HepG2 (cell line): Measurements from ENCODE around the gene STH. TPM values are rescaled to one million over a fixed set of nuclear protein-coding genes. Genes with fewer than 3 reads are reported as not detected.

Experiments used
- AGO2 ChIP-seq: fragments of 200-400 bp; formaldehyde crosslinking; optimal IDR thresholded peaks from 2 replicates; pipeline ENCODE3; 2017; ENCODE audit warnings: mild to moderate bottlenecking, low read depth, low read length, moderate library complexity
- BCL3 ChIP-seq: sonication (generic); formaldehyde crosslinking; IDR thresholded peaks from 2 replicates; pipeline ENCODE4 v1.5.1; 2020; ENCODE audit warnings: mild to moderate bottlenecking, missing genetic modification reagents, moderate library complexity
- CBX5 ChIP-seq: sonication (generic); formaldehyde crosslinking; IDR thresholded peaks from 2 replicates; pipeline ENCODE4 v1.4.0; 2020; ENCODE audit warnings: missing genetic modification reagents, borderline replicate concordance
- DNMT1 ChIP-seq: sonication (generic); formaldehyde crosslinking; IDR thresholded peaks from 2 replicates; pipeline ENCODE4 v1.5.1; 2020; ENCODE audit warnings: mild to moderate bottlenecking, missing genetic modification reagents
- FOXC1 ChIP-seq: sonication (generic); formaldehyde crosslinking; IDR thresholded peaks from 2 replicates; pipeline ENCODE4 v1.8.0; 2022; ENCODE audit warnings: mild to moderate bottlenecking, missing genetic modification reagents, borderline replicate concordance
- HINFP ChIP-seq: sonication (generic); formaldehyde crosslinking; IDR thresholded peaks from 2 replicates; pipeline ENCODE4 v1.4.0; 2020; ENCODE audit warnings: low read depth, mild to moderate bottlenecking, missing genetic modification reagents
- HOXA5 ChIP-seq: sonication (generic); formaldehyde crosslinking; IDR thresholded peaks from 2 replicates; pipeline ENCODE4 v1.4.0; 2020; ENCODE audit warnings: missing genetic modification reagents
- IKZF4 ChIP-seq: sonication (generic); formaldehyde crosslinking; IDR thresholded peaks from 2 replicates; pipeline ENCODE4 v1.5.1; 2020; ENCODE audit warnings: borderline replicate concordance, mild to moderate bottlenecking, low read depth, missing genetic modification reagents; ENCODE audit errors: not compliant biosample characterization
- LRRFIP1 ChIP-seq: sonication (generic); formaldehyde crosslinking; conservative IDR thresholded peaks from 2 replicates; pipeline ENCODE4 v1.4.0; 2020; ENCODE audit warnings: missing genetic modification reagents
- MEIS1 ChIP-seq: sonication (generic); formaldehyde crosslinking; IDR thresholded peaks from 2 replicates; pipeline ENCODE4 v1.9.0; 2021; ENCODE audit warnings: mild to moderate bottlenecking, missing genetic modification reagents, moderate library complexity, borderline replicate concordance
- MIXL1 ChIP-seq: IDR thresholded peaks from 2 replicates; pipeline ENCODE4 v1.6.1; 2016
- NFKB2 ChIP-seq: sonication (generic); formaldehyde crosslinking; IDR thresholded peaks from 2 replicates; pipeline ENCODE4 v1.4.0; 2020; ENCODE audit warnings: missing genetic modification reagents, borderline replicate concordance
- PCBP2 ChIP-seq: fragments of 200-400 bp; formaldehyde crosslinking; optimal IDR thresholded peaks from 2 replicates; pipeline ENCODE3; 2018; ENCODE audit warnings: low read length, low read depth; ENCODE audit not compliant: poor library complexity, severe bottlenecking
- PPARG ChIP-seq: conservative IDR thresholded peaks from 2 replicates; pipeline ENCODE4 v1.6.1; 2016; ENCODE audit warnings: missing biosample characterization, missing genetic modification reagents
- SMC3 ChIP-seq: IDR thresholded peaks from 2 replicates; pipeline ENCODE4 v1.6.1; 2011; ENCODE audit warnings: low read length, improper control_type of control experiment
- SRY ChIP-seq: sonication (generic); formaldehyde crosslinking; IDR thresholded peaks from 2 replicates; pipeline ENCODE4 v1.8.0; 2022; ENCODE audit warnings: mild to moderate bottlenecking, missing genetic modification reagents
- TAF1 ChIP-seq: sonication (generic); formaldehyde crosslinking; IDR thresholded peaks from 2 replicates; pipeline ENCODE4 v1.4.0; 2020; ENCODE audit warnings: missing genetic modification reagents
- USF2 ChIP-seq, 2 experiments: sonication (generic) in 1 of 2; formaldehyde crosslinking in 1 of 2; IDR thresholded peaks; 2 replicates each; pipeline versions ENCODE4 v1.5.1 to v1.6.1; 2011 to 2020; ENCODE audit warnings: borderline replicate concordance in 1 of 2, low read depth in 1 of 2, low read length in 1 of 2, mild to moderate bottlenecking in 1 of 2, missing genetic modification reagents in 1 of 2, moderate library complexity in 1 of 2
- ZNF138 ChIP-seq: sonication (generic); formaldehyde crosslinking; IDR thresholded peaks from 2 replicates; pipeline ENCODE4 v1.5.0; 2020; ENCODE audit warnings: mild to moderate bottlenecking, low read depth, missing genetic modification reagents
- ZNF282 ChIP-seq: fragments of 450-650 bp; IDR thresholded peaks from 2 replicates; pipeline ENCODE4 v1.6.1; 2018; ENCODE audit not compliant: partially characterized antibody
- ZNF570 ChIP-seq: sonication (generic); formaldehyde crosslinking; IDR thresholded peaks from 2 replicates; pipeline ENCODE4 v1.4.0; 2020; ENCODE audit warnings: mild to moderate bottlenecking, missing genetic modification reagents, borderline replicate concordance
- ZNF639 ChIP-seq: conservative IDR thresholded peaks from 2 replicates; pipeline ENCODE4 v1.6.1; 2018; ENCODE audit warnings: missing genetic modification reagents
- polyA plus RNA-seq, 8 experiments: library from polyadenylated mRNA; depleted of rRNA in 3 of 8; stranded (reverse) in 7 of 8; unstranded in 1 of 8; fragments of >200 nt; fragmentation: Illumina TruSeq in 4 of 8; extraction: Trizol in 4 of 8; gene quantifications; 2 replicates each; pipeline versions ENCODE4 v1.2.1 to v1.2.3, GENCODE V29; 2011 to 2016; ENCODE audit warnings: low read depth in 4 of 8, missing spikeins in 1 of 8, mixed read lengths in 1 of 8; ENCODE audit not compliant: insufficient read depth in 1 of 8
- total RNA-seq, 5 experiments: library from RNA; depleted of rRNA; stranded (reverse); fragments of >200 nt; fragmentation: Illumina TruSeq; extraction: Trizol; gene quantifications; 2 replicates each; pipeline ENCODE4 v1.2.3, GENCODE V29; 2016; ENCODE audit warnings: low read depth in 1 of 5

The STH gene
- total and polyA plus RNA-seq, 2 of the 13 experiments (the other 11 are each of a cell fraction or from before 2014, with no cell fraction given), result not detected

- no peak for TF ChIP-seq USF2 (IDR thresholded peaks at IDR 0.05; ENCODE audit: low read depth, low read length)
- TF ChIP-seq USF2 (CRISPR knock-in tag; IDR thresholded peaks at IDR 0.05; ENCODE audit: borderline replicate concordance), result no peak
- no peak for TF ChIP-seq ZNF570 (CRISPR knock-in tag)
- TF ChIP-seq SRY (CRISPR knock-in tag), result no peak
- no peak for TF ChIP-seq HOXA5
- no peak for TF ChIP-seq PCBP2
- TF ChIP-seq DNMT1 (CRISPR knock-in tag), result no peak
- no peak for TF ChIP-seq ZNF138 (CRISPR knock-in tag)
- no peak for TF ChIP-seq FOXC1 (CRISPR knock-in tag)
- no peak for TF ChIP-seq MIXL1 (CRISPR knock-in tag)
- 0 out of 2 replicates have a peak, but pooled peaks have one; percentile 45 for TF ChIP-seq NFKB2 (CRISPR knock-in tag)
- TF ChIP-seq PPARG (CRISPR knock-in tag), result no peak
- TF ChIP-seq LRRFIP1 (CRISPR knock-in tag), result no peak
- no peak for TF ChIP-seq TAF1 (CRISPR knock-in tag)
- TF ChIP-seq ZNF639 (CRISPR knock-in tag), result no peak
- TF ChIP-seq IKZF4 (CRISPR knock-in tag), result no peak
- TF ChIP-seq SMC3, result no peak
- peak; percentile 61; the same call in 1 of the 2 replicates for TF ChIP-seq MEIS1 (CRISPR knock-in tag)
- TF ChIP-seq HINFP, result no peak; the same call in 1 of the 2 replicates
- TF ChIP-seq AGO2, result no peak
- no peak for TF ChIP-seq BCL3
- TF ChIP-seq CBX5, result no peak
- TF ChIP-seq ZNF282, result no peak
Measured at GRCh38 chr17:46013127-46013501, 14.1 kb downstream of the STH start (continued).
